K562 (cell line): Measurements from ENCODE around the gene TAF1D. TPM values are rescaled to one million over a fixed set of nuclear protein-coding genes. Genes with fewer than 3 reads are reported as not detected.

Experiments
- BCOR ChIP-seq: fragments of 450-650 bp; IDR thresholded peaks from 2 replicates; pipeline ENCODE4 v1.6.1; 2016
- E2F8 ChIP-seq: fragments of 450-650 bp; IDR thresholded peaks from 2 replicates; pipeline ENCODE4 v1.7.1; 2018; ENCODE audit warnings: mild to moderate bottlenecking, low read depth; ENCODE audit not compliant: partially characterized antibody
- GATAD2A ChIP-seq: fragments of 450-650 bp; IDR thresholded peaks from 2 replicates; pipeline ENCODE4 v1.6.1; 2017
- MEF2D ChIP-seq: conservative IDR thresholded peaks from 2 replicates; pipeline ENCODE4 v1.6.1; 2016; ENCODE audit warnings: low read depth, missing genetic modification characterization, missing compliant biosample characterization
- MTA1 ChIP-seq: fragments of 450-650 bp; IDR thresholded peaks from 2 replicates; pipeline ENCODE4 v1.6.1; 2017; ENCODE audit warnings: borderline replicate concordance
- NR2C1 ChIP-seq, 2 experiments: fragments of 450-650 bp; IDR thresholded peaks; 2 replicates each; pipeline ENCODE4 v1.6.1; 2017; ENCODE audit warnings: mild to moderate bottlenecking in 2 of 2, antibody characterized with exemption in 1 of 2, inconsistent platforms in 1 of 2, missing compliant biosample characterization in 1 of 2, missing genetic modification characterization in 1 of 2
- PHF21A ChIP-seq: fragments of 450-650 bp; IDR thresholded peaks from 2 replicates; pipeline ENCODE4 v1.6.1; 2017; ENCODE audit warnings: low read depth, borderline replicate concordance
- PTBP1 ChIP-seq: fragments of 200-400 bp; formaldehyde crosslinking; IDR thresholded peaks from 2 replicates; pipeline ENCODE4 v1.6.1; 2017; ENCODE audit warnings: low read depth, low read length
- PTTG1 ChIP-seq: fragments of 450-650 bp; IDR thresholded peaks from 2 replicates; pipeline ENCODE4 v1.6.1; 2016; ENCODE audit warnings: low read depth, mild to moderate bottlenecking, missing genetic modification characterization, missing compliant biosample characterization
- SAFB2 ChIP-seq: fragments of 200-400 bp; formaldehyde crosslinking; IDR thresholded peaks from 2 replicates; pipeline ENCODE4 v1.6.1; 2018; ENCODE audit warnings: borderline replicate concordance, low read length, low read depth, moderate library complexity; ENCODE audit not compliant: severe bottlenecking
- SMARCE1 ChIP-seq: fragments of 450-650 bp; IDR thresholded peaks from 2 replicates; pipeline ENCODE4 v1.7.1; 2016; ENCODE audit warnings: mild to moderate bottlenecking
- SP1 ChIP-seq: sonication (generic); formaldehyde crosslinking; IDR thresholded peaks from 2 replicates; pipeline ENCODE4 v1.8.1; 2022; ENCODE audit warnings: mild to moderate bottlenecking, missing genetic modification reagents
- SRF ChIP-seq, 2 experiments: fragments of 250-450, 450-650 bp in 1 of 2; sonication (Bioruptor Pico) in 1 of 2; sonication (generic) in 1 of 2; formaldehyde crosslinking; IDR thresholded peaks; 2 replicates each; pipeline versions ENCODE4 v1.5.0 to v1.5.1; 2020 to 2022; ENCODE audit warnings: mild to moderate bottlenecking in 1 of 2, missing genetic modification reagents in 1 of 2
- SRSF9 ChIP-seq: fragments of 200-400 bp; formaldehyde crosslinking; IDR thresholded peaks from 2 replicates; pipeline ENCODE4 v1.6.1; 2017; ENCODE audit warnings: low read depth, low read length, borderline replicate concordance
- TBP ChIP-seq: optimal IDR thresholded peaks from 2 replicates; pipeline ENCODE3; 2011; ENCODE audit warnings: low read depth, low read length, improper control_type of control experiment
- TFAM ChIP-seq: fragments of 250-450 bp; sonication (Bioruptor Pico); conservative IDR thresholded peaks from 2 replicates; pipeline ENCODE4 v1.5.0; 2021; ENCODE audit warnings: mild to moderate bottlenecking, moderate library complexity
- ZBTB5 ChIP-seq: fragments of 450-650 bp; IDR thresholded peaks from 2 replicates; pipeline ENCODE4 v1.6.1; 2017; ENCODE audit warnings: antibody characterized with exemption
- polyA plus RNA-seq, 8 experiments: library from polyadenylated mRNA; depleted of rRNA in 4 of 8; stranded (reverse) in 5 of 8; unstranded in 3 of 8; fragments of >200 nt; fragmentation: Nextera tagmentation in 2 of 8; fragmentation: Illumina TruSeq in 1 of 8; extraction: Ambion mirVana in 2 of 8; extraction: Trizol in 1 of 8; gene quantifications; 2 replicates each; pipeline versions ENCODE4 v1.2.1 to v1.2.3, GENCODE V29; 2011 to 2014; ENCODE audit warnings: inconsistent platforms in 1 of 8, missing spikeins in 1 of 8
- total RNA-seq, 7 experiments: library from RNA; depleted of rRNA in 6 of 7; stranded (reverse); fragments of >200 nt in 6 of 7; fragmentation: Illumina TruSeq in 2 of 7; extraction: Trizol in 2 of 7; gene quantifications; 2 replicates each; pipeline versions ENCODE4 v1.2.1 to v1.2.3, GENCODE V29; 2011 to 2021; ENCODE audit warnings: low replicate concordance in 1 of 7
- TF ChIP-seq, protein P1 (sequence below): fragments of 250-450 bp; sonication (Bioruptor Pico); IDR thresholded peaks from 2 replicates; pipeline ENCODE4 v1.9.0; 2021; ENCODE audit warnings: mild to moderate bottlenecking
- TF ChIP-seq, protein P2 (sequence below): sonication (generic); formaldehyde crosslinking; IDR thresholded peaks from 2 replicates; pipeline ENCODE4 v1.5.0; 2020; ENCODE audit warnings: missing genetic modification reagents
- TF ChIP-seq, protein P3 (sequence below): fragments of 250-450 bp; sonication (Bioruptor Pico); IDR thresholded peaks from 2 replicates; pipeline ENCODE4 v1.5.0; 2021; ENCODE audit warnings: mild to moderate bottlenecking, borderline replicate concordance

The TAF1D gene
- total and polyA plus RNA-seq, 9 of the 15 experiments (the other 6 are each of a cell fraction or from before 2014, with no cell fraction given) = 122 to 347 (median 250) TPM

DNA sequence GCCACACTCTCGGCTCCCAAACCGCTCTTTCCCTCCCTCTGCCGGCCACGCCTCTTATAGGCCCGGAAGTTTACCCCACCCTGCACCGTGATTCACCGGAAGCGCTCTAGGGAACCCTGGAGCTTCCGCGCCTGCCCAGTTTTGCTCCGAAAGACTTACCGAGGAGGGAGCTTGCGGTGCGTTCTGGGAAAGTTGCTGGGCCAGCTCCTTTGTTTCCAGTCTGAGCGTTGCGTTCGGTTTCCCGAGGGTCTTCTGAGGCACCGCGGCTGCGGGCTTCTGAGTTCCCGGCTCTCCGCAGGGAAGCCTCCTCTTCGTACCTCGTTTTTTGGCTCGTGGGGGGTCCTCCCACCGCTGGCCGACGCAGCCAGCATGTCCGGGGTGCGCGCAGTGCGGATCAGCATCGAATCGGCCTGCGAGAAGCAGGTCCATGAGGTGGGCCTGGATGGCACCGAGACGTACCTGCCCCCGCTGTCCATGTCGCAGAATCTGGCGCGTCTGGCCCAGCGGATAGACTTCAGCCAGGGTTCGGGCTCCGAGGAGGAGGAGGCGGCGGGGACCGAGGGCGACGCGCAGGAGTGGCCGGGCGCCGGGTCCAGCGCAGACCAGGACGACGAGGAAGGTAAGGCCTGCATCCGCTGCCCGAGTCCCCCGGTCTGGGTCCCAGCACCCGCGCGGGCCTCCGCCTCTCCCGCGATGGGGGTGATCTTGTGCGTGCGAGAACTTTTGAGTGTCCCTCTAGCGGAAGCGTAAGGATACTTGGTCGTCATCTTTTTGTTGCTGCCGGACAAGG lies 43.0 kb upstream of the TAF1D start, which contains the start of gene MED17 (continued):
- TF ChIP-seq E2F8 = peak; percentile 52
- TF ChIP-seq GATAD2A = no peak
- TF ChIP-seq SP1 (CRISPR knock-in tag) = peak; percentile 50
- TF ChIP-seq PHF21A = no peak
- no peak for TF ChIP-seq PTTG1 (tag)
- TF ChIP-seq NR2C1 (IDR thresholded peaks at IDR 0.05) = peak; percentile 48
- TF ChIP-seq NR2C1 (tag; IDR thresholded peaks at IDR 0.05) = 0 out of 2 replicates have a peak, but pooled peaks have one; percentile 25
- no peak for TF ChIP-seq MEF2D (tag)
- TF ChIP-seq BCOR = no peak
- no peak for TF ChIP-seq PTBP1
- no peak for TF ChIP-seq SMARCE1
- TF ChIP-seq, protein P1, sequence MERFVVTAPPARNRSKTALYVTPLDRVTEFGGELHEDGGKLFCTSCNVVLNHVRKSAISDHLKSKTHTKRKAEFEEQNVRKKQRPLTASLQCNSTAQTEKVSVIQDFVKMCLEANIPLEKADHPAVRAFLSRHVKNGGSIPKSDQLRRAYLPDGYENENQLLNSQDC (CRISPR knock-in tag) = no peak
- TF ChIP-seq, protein P2, sequence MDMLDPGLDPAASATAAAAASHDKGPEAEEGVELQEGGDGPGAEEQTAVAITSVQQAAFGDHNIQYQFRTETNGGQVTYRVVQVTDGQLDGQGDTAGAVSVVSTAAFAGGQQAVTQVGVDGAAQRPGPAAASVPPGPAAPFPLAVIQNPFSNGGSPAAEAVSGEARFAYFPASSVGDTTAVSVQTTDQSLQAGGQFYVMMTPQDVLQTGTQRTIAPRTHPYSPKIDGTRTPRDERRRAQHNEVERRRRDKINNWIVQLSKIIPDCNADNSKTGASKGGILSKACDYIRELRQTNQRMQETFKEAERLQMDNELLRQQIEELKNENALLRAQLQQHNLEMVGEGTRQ (CRISPR knock-in tag) = no peak
- no peak for TF ChIP-seq TFAM (CRISPR knock-in tag)
- TF ChIP-seq SRSF9 = no peak
- TF ChIP-seq SAFB2 = no peak
- no peak for TF ChIP-seq ZBTB5
- TF ChIP-seq MTA1 = no peak
- TF ChIP-seq, protein P3, sequence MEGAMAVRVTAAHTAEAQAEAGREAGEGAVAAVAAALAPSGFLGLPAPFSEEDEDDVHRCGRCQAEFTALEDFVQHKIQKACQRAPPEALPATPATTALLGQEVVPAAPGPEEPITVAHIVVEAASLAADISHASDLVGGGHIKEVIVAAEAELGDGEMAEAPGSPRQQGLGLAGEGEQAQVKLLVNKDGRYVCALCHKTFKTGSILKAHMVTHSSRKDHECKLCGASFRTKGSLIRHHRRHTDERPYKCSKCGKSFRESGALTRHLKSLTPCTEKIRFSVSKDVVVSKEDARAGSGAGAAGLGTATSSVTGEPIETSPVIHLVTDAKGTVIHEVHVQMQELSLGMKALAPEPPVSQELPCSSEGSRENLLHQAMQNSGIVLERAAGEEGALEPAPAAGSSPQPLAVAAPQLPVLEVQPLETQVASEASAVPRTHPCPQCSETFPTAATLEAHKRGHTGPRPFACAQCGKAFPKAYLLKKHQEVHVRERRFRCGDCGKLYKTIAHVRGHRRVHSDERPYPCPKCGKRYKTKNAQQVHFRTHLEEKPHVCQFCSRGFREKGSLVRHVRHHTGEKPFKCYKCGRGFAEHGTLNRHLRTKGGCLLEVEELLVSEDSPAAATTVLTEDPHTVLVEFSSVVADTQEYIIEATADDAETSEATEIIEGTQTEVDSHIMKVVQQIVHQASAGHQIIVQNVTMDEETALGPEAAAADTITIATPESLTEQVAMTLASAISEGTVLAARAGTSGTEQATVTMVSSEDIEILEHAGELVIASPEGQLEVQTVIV = no peak
- TF ChIP-seq TBP = peak; percentile 94
- no peak for TF ChIP-seq SRF (CRISPR knock-in tag; IDR thresholded peaks at IDR 0.05)
